GM10847 (cell line): ENCODE results near the gene EFS.

Experiments
- POLR2A ChIP-seq: IDR thresholded peaks from 2 replicates; pipeline ENCODE4 v1.6.1; 2011; ENCODE audit not compliant: insufficient read length; ENCODE audit errors: extremely low read depth

EFS gene, protein sequence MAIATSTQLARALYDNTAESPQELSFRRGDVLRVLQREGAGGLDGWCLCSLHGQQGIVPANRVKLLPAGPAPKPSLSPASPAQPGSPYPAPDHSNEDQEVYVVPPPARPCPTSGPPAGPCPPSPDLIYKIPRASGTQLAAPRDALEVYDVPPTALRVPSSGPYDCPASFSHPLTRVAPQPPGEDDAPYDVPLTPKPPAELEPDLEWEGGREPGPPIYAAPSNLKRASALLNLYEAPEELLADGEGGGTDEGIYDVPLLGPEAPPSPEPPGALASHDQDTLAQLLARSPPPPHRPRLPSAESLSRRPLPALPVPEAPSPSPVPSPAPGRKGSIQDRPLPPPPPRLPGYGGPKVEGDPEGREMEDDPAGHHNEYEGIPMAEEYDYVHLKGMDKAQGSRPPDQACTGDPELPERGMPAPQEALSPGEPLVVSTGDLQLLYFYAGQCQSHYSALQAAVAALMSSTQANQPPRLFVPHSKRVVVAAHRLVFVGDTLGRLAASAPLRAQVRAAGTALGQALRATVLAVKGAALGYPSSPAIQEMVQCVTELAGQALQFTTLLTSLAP

GRCh38 chr14:23365036-23365731 is at the start of gene EFS:
TSS of gene EFS (minus strand) at chr14:23365172. CDS start at chr14:23365025, 147 bp downstream.
- no peak for TF ChIP-seq POLR2A

DNA sequence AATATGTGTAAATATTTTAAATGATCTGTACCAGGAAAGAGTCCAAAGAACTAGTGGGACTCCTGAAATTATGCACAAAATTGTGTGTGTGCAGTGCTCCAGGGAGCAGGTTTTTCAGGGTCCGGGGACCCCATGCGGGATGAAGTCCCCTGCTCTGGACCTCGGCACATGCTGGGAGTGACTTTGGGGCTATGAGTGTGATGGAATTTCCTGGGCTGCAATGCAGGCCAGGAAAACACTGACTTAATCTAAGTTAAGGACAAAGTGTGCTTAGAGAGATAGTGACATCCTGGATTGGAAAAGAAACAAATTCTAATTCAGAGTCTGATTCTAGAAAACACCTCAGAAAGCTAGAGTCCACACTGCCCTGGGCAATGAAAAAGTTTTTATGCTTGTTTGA is 49.3 kb upstream of the EFS start:
- TF ChIP-seq POLR2A, result no peak

DNA sequence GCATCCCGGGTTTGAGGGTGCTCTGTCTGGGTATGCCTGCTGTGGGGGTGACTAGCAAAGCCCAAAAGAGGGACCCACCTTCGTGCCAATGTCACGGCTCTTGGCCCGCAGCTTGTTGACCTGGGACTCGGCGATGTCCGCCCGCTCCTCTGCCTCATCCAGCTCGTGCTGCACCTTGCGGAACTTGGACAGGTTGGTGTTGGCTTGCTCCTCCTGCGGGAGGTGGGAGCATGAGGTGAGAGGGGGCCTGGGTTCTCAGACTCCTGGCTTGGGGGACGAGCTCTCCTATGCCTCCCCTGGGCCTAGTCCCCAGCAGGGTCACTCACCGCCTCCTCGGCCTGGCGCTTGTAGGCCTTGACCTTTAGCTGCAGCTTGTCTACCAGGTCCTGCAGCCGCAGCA is 48.7 kb upstream of the EFS start:
- no peak for TF ChIP-seq POLR2A

GRCh38 chr14:23411563-23412525 is 46.9 kb upstream of the EFS start:
- no peak for TF ChIP-seq POLR2A

GRCh38 chr14:23409966-23410635 is 45.1 kb upstream of the EFS start:
- TF ChIP-seq POLR2A, result no peak

- TF ChIP-seq POLR2A, result no peak
These were observed 44.5 kb upstream of the EFS start for GRCh38 chr14:23409475-23409874.

- no peak for TF ChIP-seq POLR2A
These were observed 43.3 kb upstream of the EFS start for GRCh38 chr14:23408307-23408630.

DNA sequence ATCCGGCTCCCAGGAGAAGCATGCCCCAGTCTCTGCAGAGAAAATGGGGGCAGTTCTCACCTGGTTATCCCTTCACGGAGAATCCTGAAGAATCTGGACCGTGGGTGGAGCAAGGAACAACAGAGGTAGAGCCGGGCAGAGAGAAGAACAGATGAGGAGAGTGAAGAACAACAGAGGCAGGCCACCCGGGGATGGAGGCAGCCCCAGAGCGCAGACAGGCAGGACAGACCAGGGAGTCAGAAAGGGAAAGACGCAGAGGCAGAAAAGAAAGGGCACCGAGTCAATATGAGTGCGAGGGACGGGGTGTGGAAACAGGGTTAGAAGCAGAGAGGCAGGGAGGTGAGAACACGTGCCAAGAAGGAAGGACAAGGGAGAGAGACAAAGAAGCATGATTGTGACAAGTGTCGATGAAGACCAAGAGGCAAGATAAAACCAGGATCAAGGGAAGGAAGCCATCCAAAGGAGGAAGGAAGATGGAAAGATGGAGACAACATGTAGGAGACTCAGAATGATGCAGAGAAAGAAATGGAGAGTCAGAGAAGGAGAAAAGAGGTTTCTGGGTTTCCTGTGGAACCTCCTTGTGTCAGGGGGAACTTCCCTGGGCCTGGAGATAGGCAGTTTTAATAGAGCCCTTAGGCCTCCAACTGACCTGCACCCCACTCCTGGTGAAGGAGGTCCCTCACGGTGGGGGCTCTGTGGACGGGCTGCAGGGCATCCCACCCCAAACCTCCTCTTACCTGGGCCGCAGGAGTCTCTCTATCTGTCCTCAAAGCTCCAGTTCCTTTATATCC is 42.7 kb upstream of the EFS start, which contains the start of gene MYH6:
MYH6 (minus strand) TSS at position 758 of the 791 bp plus-strand sequence. CDS start 1,050 bp downstream, outside the sequence.
- TF ChIP-seq POLR2A, result no peak

GRCh38 chr14:23406725-23407355 is 41.9 kb upstream of the EFS start:
- TF ChIP-seq POLR2A, result no peak

DNA sequence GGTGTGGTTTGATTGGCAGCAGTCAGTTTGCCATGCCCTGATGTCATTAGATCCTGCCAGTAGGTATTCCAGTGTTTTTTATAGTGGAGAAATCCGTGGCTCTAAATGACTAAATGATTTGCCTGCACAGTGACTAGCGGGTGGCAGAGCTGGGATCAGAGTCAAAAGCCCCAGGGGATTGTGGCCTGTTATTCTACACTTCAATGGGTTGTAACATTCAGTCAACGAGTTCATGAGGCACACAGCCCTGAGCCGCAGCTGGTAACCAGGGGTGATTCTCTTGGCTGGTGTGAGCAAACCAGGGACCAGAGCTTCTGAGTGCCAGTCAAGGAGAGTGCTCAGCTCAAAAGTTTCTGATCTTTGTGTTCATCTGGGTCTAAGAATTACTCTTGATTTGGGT is 41.3 kb upstream of the EFS start:
- TF ChIP-seq POLR2A, result no peak

DNA sequence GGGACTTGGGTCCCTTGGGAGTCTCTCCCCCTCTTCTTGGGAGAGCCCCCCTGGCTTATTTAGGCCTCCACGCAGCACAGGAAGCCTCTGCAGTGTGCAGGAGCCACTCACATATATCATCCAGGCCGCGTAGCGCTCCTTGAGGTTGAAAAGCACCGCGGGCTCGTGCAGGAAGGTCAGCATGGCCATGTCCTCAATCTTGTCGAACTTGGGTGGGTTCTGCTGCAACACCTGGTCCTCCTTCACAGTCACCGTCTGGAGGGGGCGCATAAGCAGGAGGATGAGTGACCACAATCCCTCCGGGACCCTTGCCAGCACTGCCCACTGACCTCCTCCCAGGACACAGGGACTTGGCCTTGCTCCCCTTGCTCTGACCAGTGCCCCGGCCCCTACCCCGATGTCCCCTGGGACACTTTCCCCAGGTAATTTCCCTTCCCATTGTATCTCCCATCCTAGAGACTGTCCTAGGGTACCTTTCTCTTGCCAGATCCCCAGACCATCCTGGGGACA is 40.6 kb upstream of the EFS start:
- no peak for TF ChIP-seq POLR2A

GRCh38 chr14:23405096-23405495 is 40.1 kb upstream of the EFS start:
- TF ChIP-seq POLR2A, result no peak

DNA sequence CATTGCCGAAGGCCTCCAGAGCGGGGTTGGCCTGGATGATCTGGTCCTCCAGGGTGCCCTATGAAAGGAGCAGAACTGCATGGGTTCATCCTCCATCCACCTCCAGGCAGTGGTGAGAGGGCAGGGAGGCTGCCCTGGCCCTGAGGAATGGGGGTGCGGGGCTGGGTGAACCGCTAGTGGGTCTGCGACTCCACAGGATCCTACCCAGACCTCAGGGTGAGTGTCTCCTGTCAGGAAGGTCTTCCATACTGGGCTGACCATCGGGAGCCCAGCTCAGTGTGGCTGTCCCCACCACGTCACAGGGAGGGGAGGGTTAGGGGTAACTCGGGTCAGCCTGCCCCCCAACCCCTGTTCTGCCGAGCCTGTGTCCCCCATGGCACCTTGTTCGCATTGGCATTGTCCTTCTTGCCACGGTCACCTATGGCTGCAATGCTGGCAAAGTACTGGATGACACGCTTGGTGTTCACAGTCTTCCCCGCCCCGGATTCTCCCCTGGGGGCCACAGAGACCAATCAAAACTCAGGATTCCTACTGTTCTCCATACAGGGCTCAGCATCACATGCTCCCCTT is 39.4 kb upstream of the EFS start:
- no peak for TF ChIP-seq POLR2A
